HG03354 (cell line): ENCODE measurements around the gene CCL20.

Experiments
- ATAC-seq: cut with Tn5 transposase; IDR thresholded peaks from one replicate; pipeline ENCODE4 v1.9.1; 2021; ENCODE audit warnings: mild to moderate bottlenecking; ENCODE audit not compliant: unreplicated experiment, poor library complexity, severe bottlenecking

CCL20 gene

GRCh38 chr2:227865291-227865690 is 51.6 kb downstream of the CCL20 start:
- ATAC-seq = no peak
